Central memory CD8-positive, alpha-beta T cell (primary cell): ENCODE data around the gene LHPP.

Source experiments
- ATAC-seq: fragments of 150-1000 bp; cut with Tn5 transposase; replicated peaks from 2 replicates; pipeline ENCODE4 v1.10.0; 2022; ENCODE audit warnings: mild to moderate bottlenecking, moderate FRiP score, moderate number of reproducible peaks; ENCODE audit not compliant: poor library complexity, severe bottlenecking; ENCODE audit errors: extremely low read depth
- DNase-seq, 2 donors: peaks; one replicate each; pipeline ENCODE4 v3.0.0; 2021; ENCODE audit warnings: low spot score in 2 of 2
- H3K27ac Mint-ChIP-seq: one replicate; pipeline ENCODE4 v1.8.0; 2022; ENCODE audit warnings: low read depth, mild to moderate bottlenecking, moderate library complexity, mixed read lengths
- H3K27me3 Mint-ChIP-seq: one replicate; pipeline ENCODE4 v1.8.0; 2022; ENCODE audit warnings: mixed read lengths
- H3K36me3 Mint-ChIP-seq: one replicate; pipeline ENCODE4 v1.8.0; 2022; ENCODE audit warnings: mild to moderate bottlenecking, moderate library complexity, mixed read lengths; ENCODE audit not compliant: insufficient read depth
- H3K4me1 Mint-ChIP-seq: one replicate; pipeline ENCODE4 v1.8.0; 2022; ENCODE audit warnings: mixed read lengths
- H3K4me3 Mint-ChIP-seq: one replicate; pipeline ENCODE4 v1.8.0; 2022; ENCODE audit warnings: mild to moderate bottlenecking, moderate library complexity, mixed read lengths
- H3K9me3 Mint-ChIP-seq: one replicate; pipeline ENCODE4 v1.8.0; 2022; ENCODE audit warnings: mixed read lengths

LHPP gene

DNA sequence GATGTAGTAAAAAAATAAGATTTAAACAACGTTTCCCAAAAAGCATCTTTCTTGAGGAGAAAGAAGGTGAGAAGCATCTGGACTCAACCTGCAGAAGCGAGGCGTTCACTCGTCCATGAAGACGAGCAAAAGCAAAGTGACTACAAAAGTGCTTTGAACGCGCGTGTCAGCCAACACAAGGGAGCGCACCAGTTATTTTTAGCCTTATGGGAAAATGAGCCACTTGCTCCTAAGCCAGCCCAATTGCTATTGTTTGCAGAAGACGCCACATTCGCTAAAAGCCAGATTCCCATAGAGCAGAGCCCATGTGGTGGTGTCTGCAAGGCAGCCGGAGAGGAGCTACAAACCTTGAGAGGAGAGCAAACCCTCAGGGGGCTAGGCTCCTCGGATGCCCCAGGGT is 160.0 kb downstream of the LHPP start:
- Mint-ChIP-seq H3K4me1 (peaks cover 46% of the 10 kb centered on the region), H3K27me3 (no peaks in the 10 kb centered on the region), H3K9me3 (no peaks in the 10 kb centered on the region), H3K27ac (peak overlapping the region; percentile 22), H3K4me3 (no peak overlapping the region), H3K36me3 (peaks cover 26% of the 10 kb centered on the region)
- no peak for ATAC-seq
- DNase-seq: no peak

DNA sequence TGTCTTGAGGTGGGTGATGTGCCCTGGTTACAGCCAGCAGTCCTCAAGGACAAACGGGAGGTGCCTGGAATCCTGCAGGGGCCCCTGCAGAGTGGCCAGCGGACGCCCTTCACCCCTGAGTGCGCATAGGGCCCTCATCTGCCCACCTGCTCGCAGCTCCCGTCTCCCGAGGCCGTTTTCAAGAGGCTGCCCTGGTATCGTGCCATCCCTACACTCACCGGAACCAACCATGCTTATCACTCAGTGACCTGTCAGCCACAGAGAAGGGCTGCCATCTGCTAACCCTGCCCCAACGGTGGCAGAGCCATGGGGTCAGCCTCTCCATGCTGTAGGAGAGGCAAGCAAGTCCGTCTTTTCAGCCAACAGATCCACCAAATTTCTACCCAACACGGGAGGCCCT is 160.5 kb downstream of the LHPP start:
- Mint-ChIP-seq H3K9me3 (no peaks in the 10 kb centered on the region), H3K4me3 (no peak overlapping the region), H3K27ac (no peak overlapping the region), H3K36me3 (peaks cover 23% of the 10 kb centered on the region), H3K27me3 (no peaks in the 10 kb centered on the region), H3K4me1 (peaks cover 48% of the 10 kb centered on the region)
- ATAC-seq (no peak), DNase-seq (no peak)

DNA sequence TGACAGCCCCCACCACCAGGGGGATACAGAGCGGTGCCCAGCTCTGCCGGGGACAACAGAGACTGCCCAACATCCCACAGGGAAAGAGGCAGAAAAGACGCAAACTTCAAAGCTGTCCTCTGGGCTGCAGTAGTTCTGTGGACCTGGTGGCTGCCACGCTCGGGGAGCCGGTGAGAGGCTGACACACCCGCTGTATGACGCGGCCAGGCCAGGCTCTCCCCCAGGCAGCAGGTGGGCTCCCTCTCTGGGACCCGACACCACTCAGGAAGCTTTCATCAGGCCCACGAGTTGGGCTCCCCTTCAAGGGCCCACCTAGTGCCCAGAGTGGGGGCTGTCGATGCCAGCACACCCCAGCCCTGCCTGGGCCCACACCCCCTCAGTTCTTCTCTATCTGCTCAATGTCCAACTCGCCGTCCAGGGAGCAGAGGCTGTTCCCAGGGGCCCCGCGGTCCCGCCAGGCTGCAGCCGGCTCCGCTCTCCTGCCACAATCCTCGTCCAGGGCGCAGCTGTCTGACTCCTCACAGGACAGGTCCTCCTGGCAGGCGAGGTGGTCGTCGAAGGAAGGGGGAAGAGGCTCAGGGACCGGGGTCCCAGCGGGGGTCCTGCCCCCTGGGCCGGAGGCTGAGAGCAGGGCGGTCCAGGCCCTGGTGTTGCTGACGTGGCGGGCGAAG is 161.4 kb downstream of the LHPP start:
- DNase-seq (no peak), ATAC-seq (no peak)
- Mint-ChIP-seq H3K4me1 (peaks cover 51% of the 10 kb centered on the region), H3K9me3 (no peaks in the 10 kb centered on the region), H3K36me3 (peaks cover 23% of the 10 kb centered on the region), H3K27ac (no peak overlapping the region), H3K4me3 (no peak overlapping the region), H3K27me3 (no peaks in the 10 kb centered on the region)

DNA sequence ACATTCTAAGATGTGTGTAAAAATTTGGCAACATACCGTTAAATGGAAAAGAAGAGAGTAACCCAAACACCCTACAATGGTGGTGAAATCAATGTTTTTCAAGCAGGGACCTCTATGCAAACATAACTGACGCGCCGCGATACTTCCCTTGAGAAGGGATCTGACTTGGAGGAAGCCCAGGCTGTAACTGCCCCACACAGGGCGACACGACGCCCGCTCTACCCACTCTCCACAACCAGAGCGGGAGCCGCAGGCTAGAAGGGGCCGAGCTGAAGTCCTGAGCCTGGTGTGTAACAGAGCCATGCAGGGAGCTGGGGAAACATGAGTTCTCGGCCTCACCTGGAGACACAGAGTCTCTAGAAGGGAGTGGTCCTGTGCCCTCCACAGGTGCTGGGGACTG is 162.4 kb downstream of the LHPP start:
- H3K9me3 Mint-ChIP-seq: no peaks in the 10 kb centered on the region
- peaks cover 22% of the 10 kb centered on the region for H3K36me3 Mint-ChIP-seq
- ATAC-seq (no peak), DNase-seq (no peak)
- H3K27ac Mint-ChIP-seq: no peak overlapping the region
- H3K27me3 Mint-ChIP-seq: no peaks in the 10 kb centered on the region
- H3K4me1 Mint-ChIP-seq: peaks cover 51% of the 10 kb centered on the region
- H3K4me3 Mint-ChIP-seq: no peak overlapping the region

DNA sequence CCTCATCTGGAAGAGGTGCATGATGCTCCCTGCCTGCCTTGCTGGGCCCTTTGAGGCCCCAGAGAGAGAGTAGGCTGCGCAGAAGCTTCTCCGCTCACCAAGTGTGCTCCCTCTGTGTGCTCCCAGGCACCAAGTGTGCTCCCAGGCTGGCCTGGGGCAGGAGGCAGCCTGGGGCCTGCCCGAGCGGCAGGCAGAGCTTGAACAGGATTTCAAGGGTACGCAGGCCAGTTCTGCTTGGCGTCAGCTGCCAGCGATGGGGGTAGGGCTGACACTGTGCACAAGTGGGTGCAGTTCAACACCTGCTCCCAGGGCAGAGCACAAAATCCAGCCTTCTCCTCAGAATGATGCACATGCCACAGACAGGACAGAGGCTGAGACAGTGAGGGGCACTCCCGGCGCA is 162.8 kb downstream of the LHPP start:
- H3K36me3 Mint-ChIP-seq: peaks cover 22% of the 10 kb centered on the region
- H3K27ac Mint-ChIP-seq: no peak overlapping the region
- H3K27me3 Mint-ChIP-seq: no peaks in the 10 kb centered on the region
- DNase-seq: no peak
- no peak overlapping the region for H3K4me3 Mint-ChIP-seq
- peaks cover 51% of the 10 kb centered on the region for H3K4me1 Mint-ChIP-seq
- ATAC-seq: no peak
- H3K9me3 Mint-ChIP-seq: no peaks in the 10 kb centered on the region

DNA sequence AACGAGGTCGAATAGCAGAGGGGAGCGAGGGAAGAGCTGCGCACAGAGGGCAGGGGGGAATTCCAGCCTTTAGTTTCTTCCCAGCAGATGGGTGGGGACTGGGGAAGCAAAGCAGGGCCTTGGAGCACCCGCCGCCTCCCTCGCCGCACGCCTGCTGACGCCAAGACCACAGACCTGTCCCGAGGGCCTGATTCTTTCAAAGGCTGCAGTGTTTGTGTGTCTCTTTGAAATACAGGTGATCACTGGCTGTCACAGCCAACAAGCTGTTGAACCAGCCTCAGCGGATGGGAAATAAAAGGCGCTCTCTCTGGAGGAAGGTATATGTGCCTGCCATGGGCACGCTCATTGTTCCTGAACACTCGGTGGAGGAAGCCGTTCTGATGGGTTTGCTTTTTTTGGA is 163.3 kb downstream of the LHPP start:
- H3K4me3 Mint-ChIP-seq: no peak overlapping the region
- peaks cover 48% of the 10 kb centered on the region for H3K4me1 Mint-ChIP-seq
- H3K9me3 Mint-ChIP-seq: no peaks in the 10 kb centered on the region
- no peaks in the 10 kb centered on the region for H3K27me3 Mint-ChIP-seq
- peaks cover 22% of the 10 kb centered on the region for H3K36me3 Mint-ChIP-seq
- DNase-seq: no peak
- no peak for ATAC-seq
- no peak overlapping the region for H3K27ac Mint-ChIP-seq

DNA sequence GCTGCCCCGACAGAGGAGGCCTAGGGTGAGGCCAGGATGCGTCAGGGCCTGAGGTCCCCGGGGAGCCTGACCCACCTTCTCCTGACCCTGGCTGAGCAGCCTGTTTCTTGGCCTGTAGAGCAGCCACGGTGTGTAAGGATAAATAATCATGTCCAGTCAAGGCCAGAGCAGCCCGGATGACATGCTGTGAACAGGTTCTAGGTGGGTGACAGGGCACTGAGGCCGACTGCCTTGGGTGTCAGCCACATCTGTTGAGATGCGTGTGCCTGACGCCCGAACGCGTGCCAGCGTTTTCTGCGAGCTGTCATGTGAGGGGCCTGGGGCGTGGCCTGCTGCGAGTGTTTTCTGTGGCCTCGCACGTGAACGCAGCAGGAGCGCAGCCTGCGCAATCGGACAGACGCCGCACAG is 164.2 kb downstream of the LHPP start:
- DNase-seq: no peak
- no peak overlapping the region for H3K4me3 Mint-ChIP-seq
- peaks cover 50% of the 10 kb centered on the region for H3K4me1 Mint-ChIP-seq
- no peak for ATAC-seq
- no peaks in the 10 kb centered on the region for H3K9me3 Mint-ChIP-seq
- H3K27ac Mint-ChIP-seq: no peak overlapping the region
- peaks cover 20% of the 10 kb centered on the region for H3K36me3 Mint-ChIP-seq
- H3K27me3 Mint-ChIP-seq: no peaks in the 10 kb centered on the region

DNA sequence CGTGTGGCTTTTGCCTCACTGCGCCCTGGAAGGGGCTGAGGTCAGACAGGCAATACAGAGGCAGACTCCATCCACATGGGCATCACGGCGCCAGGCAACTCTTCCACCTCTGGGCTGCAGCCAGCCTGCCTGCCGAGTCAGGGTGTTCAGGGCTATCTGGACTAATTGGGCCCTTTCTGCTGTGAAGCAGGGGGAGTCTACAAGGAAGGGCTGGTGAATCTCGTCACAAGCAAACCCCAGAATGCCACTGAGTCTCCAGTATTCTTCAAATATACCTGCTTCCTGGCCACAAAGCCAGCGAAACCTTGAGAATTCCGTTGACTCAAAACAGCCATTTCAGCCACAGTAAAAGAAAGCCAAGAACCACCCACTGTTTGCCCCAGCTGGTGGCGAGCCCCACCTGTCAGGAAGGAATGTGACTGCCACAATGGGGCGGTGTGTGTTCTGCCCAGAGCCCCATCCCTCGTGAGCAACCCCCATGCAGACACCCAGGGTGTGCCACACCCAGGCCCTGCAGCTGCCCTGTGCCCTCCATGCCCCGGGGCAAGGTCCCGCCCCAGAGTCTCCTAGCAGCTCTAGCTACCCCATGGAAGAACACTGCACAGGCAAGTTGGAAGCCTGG is 165.2 kb downstream of the LHPP start:
- no peak for DNase-seq
- ATAC-seq: peak; percentile 80
- H3K9me3 Mint-ChIP-seq: no peaks in the 10 kb centered on the region
- H3K36me3 Mint-ChIP-seq: peaks cover 20% of the 10 kb centered on the region
- H3K27ac Mint-ChIP-seq: peak overlapping the region; percentile 76
- peaks cover 60% of the 10 kb centered on the region for H3K4me1 Mint-ChIP-seq
- H3K4me3 Mint-ChIP-seq: peak overlapping the region; percentile 49
- no peaks in the 10 kb centered on the region for H3K27me3 Mint-ChIP-seq

DNA sequence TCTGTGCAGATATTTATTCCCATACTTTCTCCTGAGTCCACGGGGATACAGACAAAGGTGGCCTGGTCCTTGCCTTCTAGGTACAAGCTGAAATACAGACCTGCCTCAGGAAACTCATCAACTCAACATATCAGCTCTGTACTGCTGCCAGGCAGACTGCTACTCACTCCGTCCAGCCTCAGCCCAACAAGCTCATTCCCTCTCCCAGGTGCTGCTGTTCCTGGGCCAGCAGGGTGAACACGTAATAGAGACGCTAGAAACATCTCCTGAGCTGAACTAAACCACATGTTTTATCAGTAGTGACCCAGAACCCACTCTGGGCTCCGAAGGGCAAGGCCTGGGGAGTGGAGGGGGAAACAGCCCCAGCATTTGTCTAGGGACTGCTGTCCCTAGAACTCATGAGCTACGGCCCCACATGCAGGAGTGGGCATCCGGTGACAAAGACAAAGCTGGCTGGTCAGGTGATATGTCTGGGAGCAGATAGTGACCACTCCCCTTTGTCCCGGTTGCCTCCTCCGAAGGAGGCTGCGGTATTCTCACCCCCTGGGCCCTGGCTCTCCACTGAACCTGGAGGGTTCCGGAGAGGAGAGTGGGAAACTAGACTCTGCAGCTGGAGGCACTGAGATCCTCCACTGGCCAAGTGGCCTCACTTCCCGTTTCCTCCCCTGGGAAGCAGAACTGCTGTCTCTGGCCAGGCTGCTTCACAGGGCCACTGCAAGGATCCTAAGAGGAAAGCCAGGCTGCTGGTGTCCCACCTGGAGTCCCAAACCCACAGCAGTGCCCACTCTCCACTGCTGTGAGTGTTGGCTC is 166.4 kb downstream of the LHPP start:
- no peaks in the 10 kb centered on the region for H3K27me3 Mint-ChIP-seq
- H3K9me3 Mint-ChIP-seq: no peaks in the 10 kb centered on the region
- no peak for DNase-seq
- H3K27ac Mint-ChIP-seq: peak overlapping the region; percentile 76
- no peak for ATAC-seq
- H3K36me3 Mint-ChIP-seq: peaks cover 16% of the 10 kb centered on the region
- peak overlapping the region; percentile 49 for H3K4me3 Mint-ChIP-seq
- peaks cover 62% of the 10 kb centered on the region for H3K4me1 Mint-ChIP-seq

DNA sequence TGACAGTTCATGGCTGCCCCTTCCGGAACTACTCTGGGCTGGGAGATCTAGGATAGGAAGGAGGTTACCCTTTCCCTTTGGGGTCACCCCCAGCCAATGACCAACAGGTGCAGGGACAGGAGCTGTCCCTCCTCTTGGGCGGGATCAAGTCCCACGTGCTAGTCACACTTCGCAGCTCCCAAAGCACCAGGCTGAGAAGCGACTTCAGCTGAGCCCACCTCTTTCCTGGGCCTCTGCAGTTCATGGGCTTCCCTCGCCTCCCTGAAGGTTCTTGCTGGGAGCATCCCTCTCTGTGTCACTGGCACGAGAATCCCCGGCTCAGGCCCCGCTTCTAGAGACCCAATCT is 167.0 kb downstream of the LHPP start:
- DNase-seq (no peak), ATAC-seq (no peak)
- H3K9me3 Mint-ChIP-seq: no peaks in the 10 kb centered on the region
- H3K27me3 Mint-ChIP-seq: no peaks in the 10 kb centered on the region
- H3K27ac Mint-ChIP-seq: peak overlapping the region; percentile 76
- peaks cover 65% of the 10 kb centered on the region for H3K4me1 Mint-ChIP-seq
- peak overlapping the region; percentile 25 for H3K4me3 Mint-ChIP-seq
- peaks cover 13% of the 10 kb centered on the region for H3K36me3 Mint-ChIP-seq

DNA sequence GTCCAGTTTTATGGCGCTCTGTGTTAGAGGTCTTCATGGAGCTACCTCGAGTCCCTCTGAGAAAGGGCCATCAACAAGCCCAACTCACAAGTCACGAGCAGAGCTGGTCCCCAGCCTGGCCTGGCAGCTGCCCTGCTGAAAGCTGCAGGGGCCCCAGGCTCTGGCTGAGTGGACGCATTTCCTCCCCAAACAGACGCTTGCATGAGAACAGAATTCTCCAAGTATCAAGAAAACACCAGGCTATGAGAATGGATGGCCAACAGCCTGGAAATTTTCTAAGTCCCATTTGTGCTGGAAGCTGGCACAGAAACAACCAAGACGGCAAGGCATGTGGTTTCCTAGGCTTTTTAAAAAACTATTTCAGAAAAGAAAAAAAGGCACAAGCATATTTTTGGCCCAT is 167.8 kb downstream of the LHPP start:
- no peak for ATAC-seq
- Mint-ChIP-seq H3K36me3 (peaks cover 12% of the 10 kb centered on the region), H3K27ac (peak overlapping the region; percentile 76), H3K4me1 (peaks cover 64% of the 10 kb centered on the region), H3K4me3 (no peak overlapping the region), H3K9me3 (no peaks in the 10 kb centered on the region), H3K27me3 (no peaks in the 10 kb centered on the region)
- no peak for DNase-seq

DNA sequence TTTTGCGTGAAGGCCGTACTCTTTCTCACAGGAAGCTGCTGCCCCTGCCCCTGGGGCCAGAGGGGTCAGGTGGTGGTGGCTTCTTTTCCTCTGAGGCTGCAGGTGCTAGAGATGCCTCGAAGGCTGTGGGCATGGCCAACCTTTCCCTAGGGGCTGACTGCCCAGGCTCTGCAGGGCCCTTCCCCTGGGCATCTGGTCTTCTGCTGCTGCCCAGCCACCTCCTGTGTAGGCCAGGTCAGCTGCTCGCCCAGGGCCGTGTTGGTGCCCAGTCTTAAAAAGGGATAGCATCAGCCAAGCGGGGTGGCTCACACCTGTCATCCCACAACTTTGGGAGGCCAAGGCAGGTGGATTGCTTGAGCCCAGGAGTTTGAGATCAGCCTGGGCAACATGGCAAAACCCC is 168.2 kb downstream of the LHPP start:
- peaks cover 11% of the 10 kb centered on the region for H3K36me3 Mint-ChIP-seq
- ATAC-seq (no peak), DNase-seq (no peak)
- H3K4me3 Mint-ChIP-seq: no peak overlapping the region
- H3K4me1 Mint-ChIP-seq: peaks cover 60% of the 10 kb centered on the region
- no peaks in the 10 kb centered on the region for H3K9me3 Mint-ChIP-seq
- no peaks in the 10 kb centered on the region for H3K27me3 Mint-ChIP-seq
- peak overlapping the region; percentile 76 for H3K27ac Mint-ChIP-seq

DNA sequence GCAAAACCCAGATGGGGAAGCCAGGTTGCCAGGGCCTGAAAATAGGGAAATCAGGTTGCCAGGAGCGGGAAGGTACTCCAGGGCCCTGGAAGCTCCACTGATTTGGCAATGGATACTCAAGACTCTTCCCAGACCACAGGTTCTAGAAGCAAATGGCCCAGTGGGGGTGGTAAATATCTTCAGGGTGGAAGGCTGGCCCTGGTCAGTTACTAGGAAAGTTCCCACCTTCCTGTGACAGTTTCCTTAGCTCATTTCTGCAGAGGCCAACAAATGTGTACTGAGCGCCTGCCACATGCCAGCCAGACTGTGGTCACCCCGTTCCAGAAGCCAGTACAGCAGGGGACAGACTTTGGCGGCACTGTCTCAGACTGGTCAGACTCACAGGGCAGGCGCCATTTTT is 168.9 kb downstream of the LHPP start:
- Mint-ChIP-seq H3K27ac (peak overlapping the region; percentile 76), H3K4me3 (no peak overlapping the region), H3K4me1 (peaks cover 61% of the 10 kb centered on the region), H3K36me3 (peaks cover 11% of the 10 kb centered on the region), H3K27me3 (no peaks in the 10 kb centered on the region), H3K9me3 (no peaks in the 10 kb centered on the region)
- DNase-seq: no peak
- no peak for ATAC-seq
